PC-3 (cell line): ENCODE data around the gene PSMC5. TPM values are rescaled to one million over a fixed set of nuclear protein-coding genes. Genes with fewer than 3 reads are reported as not detected.

ENCODE experiments used
- ATAC-seq: fragments of 200-7000 bp; cut with Tn5 transposase; 2 replicates; pipeline ENCODE4 v1.9.1; 2020; ENCODE audit warnings: mild to moderate bottlenecking, moderate library complexity
- BruUV-seq: library from RNA; stranded (reverse); fragments of 400-500 nt; replicated peaks from 2 replicates; lab custom pipeline; 2021; lab: Mats Ljungman, UMichigan
- CTCF ChIA-PET: fragments of 300-600 bp; sonication (Branson Sonifier 250); formaldehyde crosslinking; loops from one replicate; lab custom pipeline; 2022; ENCODE audit warnings: antibody characterized with exemption; lab: Charles Lee
- POLR2A ChIA-PET: fragments of 300-600 bp; sonication (Branson Sonifier 250); formaldehyde crosslinking; loops from one replicate; lab custom pipeline; 2022; ENCODE audit warnings: antibody characterized with exemption; ENCODE audit not compliant: unreplicated experiment; lab: Charles Lee
- DNase-seq: peaks from one replicate; pipeline ENCODE4 v3.0.0-alpha.2; 2015
- H2AFZ ChIP-seq: fragments of 300-600 bp; sonication (generic); 2 replicates; pipeline ENCODE4 v1.6.0; 2016; ENCODE audit warnings: antibody characterized with exemption, low read length
- H3F3A ChIP-seq: fragments of 300-600 bp; sonication (generic); one replicate; pipeline ENCODE4 v1.6.0; 2017; ENCODE audit warnings: antibody characterized with exemption, low read length, control low read depth, mild to moderate bottlenecking; ENCODE audit not compliant: unreplicated experiment
- H3K27ac ChIP-seq: fragments of 300-600 bp; sonication (generic); 2 replicates; pipeline ENCODE4 v1.5.1; 2016; ENCODE audit warnings: mild to moderate bottlenecking, low read length
- H3K27me3 ChIP-seq: fragments of 300-600 bp; sonication (generic); 2 replicates; pipeline ENCODE4 v1.6.1; 2016; ENCODE audit warnings: low read length, mixed read lengths
- H3K36me3 ChIP-seq: fragments of 300-600 bp; sonication (generic); 2 replicates; pipeline ENCODE4 v1.6.1; 2016; ENCODE audit warnings: low read depth, mixed run types, low read length, mixed read lengths
- H3K4me1 ChIP-seq: fragments of 300-600 bp; sonication (generic); 2 replicates; pipeline ENCODE4 v1.5.1; 2016; ENCODE audit warnings: low read length; ENCODE audit not compliant: insufficient read depth
- H3K4me2 ChIP-seq: fragments of 300-600 bp; sonication (generic); 2 replicates; pipeline ENCODE4 v1.6.0; 2016; ENCODE audit warnings: low read length
- H3K4me3 ChIP-seq: fragments of 300-600 bp; sonication (generic); 2 replicates; pipeline ENCODE4 v1.5.1; 2016; ENCODE audit warnings: mild to moderate bottlenecking, low read length, mixed read lengths
- H3K79me2 ChIP-seq: fragments of 300-600 bp; sonication (generic); 2 replicates; pipeline ENCODE4 v1.6.1; 2017; ENCODE audit warnings: low read length, mixed read lengths
- H3K9ac ChIP-seq: fragments of 300-600 bp; sonication (generic); 2 replicates; pipeline ENCODE4 v1.6.0; 2016; ENCODE audit warnings: mild to moderate bottlenecking, low read length
- H3K9me2 ChIP-seq: fragments of 300-600 bp; sonication (generic); replicated peaks from 2 replicates; pipeline ENCODE4 v1.6.1; 2016; ENCODE audit warnings: mixed run types, low read length, mixed read lengths
- H3K9me3 ChIP-seq: fragments of 300-600 bp; sonication (generic); 2 replicates; pipeline ENCODE4 v1.6.1; 2016; ENCODE audit warnings: low read length, mixed read lengths
- H4K20me1 ChIP-seq: fragments of 300-600 bp; sonication (generic); 2 replicates; pipeline ENCODE4 v1.6.1; 2016; ENCODE audit warnings: low read length, mixed read lengths
- EZH2 ChIP-seq: fragments of 300-600 bp; sonication (generic); IDR thresholded peaks from one replicate; pipeline ENCODE4 v1.6.1; 2017; ENCODE audit warnings: antibody characterized with exemption, mild to moderate bottlenecking, low read length; ENCODE audit not compliant: unreplicated experiment
- EZH2phosphoT487 ChIP-seq: fragments of 300-600 bp; sonication (generic); IDR thresholded peaks from 2 replicates; pipeline ENCODE4 v1.6.1; 2018; ENCODE audit warnings: mild to moderate bottlenecking, antibody characterized with exemption, low read length, borderline replicate concordance
- intact Hi-C: fragments of 100-400 bp; cut with micrococcal nuclease; formaldehyde crosslinking; loops from 2 replicates; pipeline ENCODE4 v1.9.0; 2023
- total RNA-seq: library from RNA; depleted of rRNA; stranded (reverse); fragments of >200 nt; gene quantifications from 2 replicates; pipeline ENCODE4 v1.2.3, GENCODE V29; 2014
- TF ChIP-seq, protein P1 (sequence below): fragments of 300-600 bp; sonication (generic); conservative IDR thresholded peaks from 2 replicates; pipeline ENCODE4 v1.5.1; 2017; ENCODE audit warnings: antibody characterized with exemption, low read depth, mild to moderate bottlenecking, low read length

The PSMC5 gene
- total RNA-seq, 1 experiment from 2014 or later: 163 TPM

- peaks cover 25% of the 10 kb centered on the region for H4K20me1 ChIP-seq
- intact Hi-C loops: no loop called here
- H3K9ac ChIP-seq: no peak overlapping the region
- H3K9me2 ChIP-seq: no peaks in the 10 kb centered on the region
- POLR2A ChIA-PET: no interaction called here
- peaks cover 73% of the 10 kb centered on the region for H3K36me3 ChIP-seq
- H3K4me1 ChIP-seq: peaks cover 21% of the 10 kb centered on the region
- no peaks in the 10 kb centered on the region for H3F3A ChIP-seq
- no peak overlapping the region for H3K4me2 ChIP-seq
- no peak overlapping the region for H3K27ac ChIP-seq
- ATAC-seq (no peak), DNase-seq (no peak)
- CTCF ChIA-PET: no interaction called here
- no peak overlapping the region for H3K4me3 ChIP-seq
- H2AFZ ChIP-seq: no peak overlapping the region
- H3K79me2 ChIP-seq: peaks cover 60% of the 10 kb centered on the region
- H3K27me3 ChIP-seq: no peaks in the 10 kb centered on the region
- H3K9me3 ChIP-seq: no peaks in the 10 kb centered on the region
- no peak for TF ChIP-seq EZH2phosphoT487
- TF ChIP-seq, protein P1, sequence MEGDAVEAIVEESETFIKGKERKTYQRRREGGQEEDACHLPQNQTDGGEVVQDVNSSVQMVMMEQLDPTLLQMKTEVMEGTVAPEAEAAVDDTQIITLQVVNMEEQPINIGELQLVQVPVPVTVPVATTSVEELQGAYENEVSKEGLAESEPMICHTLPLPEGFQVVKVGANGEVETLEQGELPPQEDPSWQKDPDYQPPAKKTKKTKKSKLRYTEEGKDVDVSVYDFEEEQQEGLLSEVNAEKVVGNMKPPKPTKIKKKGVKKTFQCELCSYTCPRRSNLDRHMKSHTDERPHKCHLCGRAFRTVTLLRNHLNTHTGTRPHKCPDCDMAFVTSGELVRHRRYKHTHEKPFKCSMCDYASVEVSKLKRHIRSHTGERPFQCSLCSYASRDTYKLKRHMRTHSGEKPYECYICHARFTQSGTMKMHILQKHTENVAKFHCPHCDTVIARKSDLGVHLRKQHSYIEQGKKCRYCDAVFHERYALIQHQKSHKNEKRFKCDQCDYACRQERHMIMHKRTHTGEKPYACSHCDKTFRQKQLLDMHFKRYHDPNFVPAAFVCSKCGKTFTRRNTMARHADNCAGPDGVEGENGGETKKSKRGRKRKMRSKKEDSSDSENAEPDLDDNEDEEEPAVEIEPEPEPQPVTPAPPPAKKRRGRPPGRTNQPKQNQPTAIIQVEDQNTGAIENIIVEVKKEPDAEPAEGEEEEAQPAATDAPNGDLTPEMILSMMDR: no peak
- no peak for TF ChIP-seq EZH2
- BruUV-seq: no TSS peak
Observed at GRCh38 chr17:63824362-63824761, 2.9 kb upstream of the PSMC5 start.

DNA sequence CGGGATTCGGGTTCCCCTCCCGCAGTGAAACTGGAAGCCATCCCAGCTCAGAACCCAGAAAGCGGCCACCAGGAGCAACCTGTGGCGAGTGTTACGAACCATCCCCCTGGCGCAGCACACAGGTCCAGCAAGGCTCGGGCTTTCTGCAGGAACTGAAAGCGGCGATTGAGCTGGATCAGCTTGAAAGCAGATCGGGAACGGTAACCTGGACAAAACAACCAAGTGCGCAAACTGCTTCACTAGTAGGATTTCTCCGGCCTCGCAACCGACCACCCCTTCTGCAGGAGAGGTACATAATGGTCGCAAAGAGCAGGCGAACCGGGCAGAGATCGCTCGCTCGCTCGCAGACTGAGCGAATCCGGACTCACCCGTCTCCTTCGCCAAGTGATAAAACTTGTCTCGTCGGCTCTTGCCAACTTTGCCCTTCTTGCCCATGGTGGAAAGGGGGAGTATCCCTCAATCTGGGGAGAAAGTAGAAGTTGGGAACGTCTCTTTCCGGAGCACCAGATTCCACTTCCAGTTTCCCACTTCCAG is 696 bp upstream of the PSMC5 start:
- Histone ChIP-seq H3K4me2 (peak overlapping the region; percentile 97), H3K27ac (peak overlapping the region; percentile 81), H3K9me2 (no peaks in the 10 kb centered on the region), H3F3A (no peaks in the 10 kb centered on the region), H3K9me3 (no peaks in the 10 kb centered on the region), H3K27me3 (no peaks in the 10 kb centered on the region), H3K4me3 (peak overlapping the region; percentile 89), H3K4me1 (peaks cover 22% of the 10 kb centered on the region), H2AFZ (peak overlapping the region; percentile 86), H3K36me3 (peaks cover 76% of the 10 kb centered on the region), H3K79me2 (peaks cover 66% of the 10 kb centered on the region), H3K9ac (peak overlapping the region; percentile 91), H4K20me1 (peaks cover 29% of the 10 kb centered on the region)
- intact Hi-C loops: loop anchor here (1.0 to 5.0 kb wide), 3 partner anchors 17 to 129 kb away; partner anchors contain the start of gene CCDC47
- TF ChIP-seq EZH2: no peak
- TF ChIP-seq, protein P1: no peak
- ChIA-PET CTCF (interaction anchor here (0.5 to 1.0 kb wide), 4 partner anchors 17 to 200 kb away, joined by 3 to 12 read pairs (median 4); partner anchors contain the start of gene CCDC47), POLR2A (interaction anchor here (0.5 to 1.0 kb wide), 6 partner anchors 9 to 86 kb away, joined by 3 to 13 read pairs (median 6); partner anchors contain the start of gene CCDC47)
- BruUV-seq: TSS peak; percentile 59
- ATAC-seq (peak; percentile 8), DNase-seq (peak; percentile 33)

- TF ChIP-seq EZH2phosphoT487: no peak
- TF ChIP-seq, protein P1: 0 out of 2 replicates have a peak, but pooled peaks have one; percentile 10
- H3K9me2 ChIP-seq: no peaks in the 10 kb centered on the region
- H3K9ac ChIP-seq: peak overlapping the region; percentile 91
- H3F3A ChIP-seq: no peaks in the 10 kb centered on the region
- H3K9me3 ChIP-seq: no peaks in the 10 kb centered on the region
- peak overlapping the region; percentile 89 for H3K4me3 ChIP-seq
- peak overlapping the region; percentile 86; the same call in 1 of the 2 replicates for H2AFZ ChIP-seq
- H3K27me3 ChIP-seq: no peaks in the 10 kb centered on the region
- intact Hi-C loops: loop anchor here (1.0 to 5.0 kb wide), 3 partner anchors 15 to 131 kb away; partner anchors contain the start of gene CCDC47
- ChIA-PET POLR2A (interaction anchor here (0.6 kb wide), 1 partner anchor 1951 kb away, joined by 3 read pairs; no protein-coding TSS in a partner anchor), CTCF (interaction anchor here (0.6 kb wide), 1 partner anchor 11 kb away, joined by 3 read pairs; no protein-coding TSS in a partner anchor)
- DNase-seq (no peak), ATAC-seq (no peak)
- H4K20me1 ChIP-seq: peaks cover 29% of the 10 kb centered on the region
- BruUV-seq: no TSS peak
- H3K4me2 ChIP-seq: peak overlapping the region; percentile 97
- H3K4me1 ChIP-seq: peaks cover 22% of the 10 kb centered on the region
- H3K36me3 ChIP-seq: peaks cover 76% of the 10 kb centered on the region
- H3K27ac ChIP-seq: peak overlapping the region; percentile 81
- H3K79me2 ChIP-seq: peaks cover 61% of the 10 kb centered on the region
Observed at GRCh38 chr17:63827801-63828221, 580 bp downstream of the PSMC5 start.
